Progenitor cell of endocrine pancreas (in vitro differentiated cells): ENCODE results near the gene ZNF613. TPM values are rescaled to one million over a fixed set of nuclear protein-coding genes. Genes with fewer than 3 reads are reported as not detected.

ENCODE experiments used
- DNase-seq: peaks from one replicate; pipeline ENCODE4 v3.0.0; 2021; ENCODE audit warnings: low spot score; ENCODE audit not compliant: unreplicated experiment
- H3K27ac Mint-ChIP-seq: 2 replicates; pipeline ENCODE4 v1.8.0; 2021; ENCODE audit warnings: mild to moderate bottlenecking, moderate library complexity, mixed read lengths
- H3K27me3 Mint-ChIP-seq: 2 replicates; pipeline ENCODE4 v1.8.0; 2021; ENCODE audit warnings: mixed read lengths
- H3K36me3 Mint-ChIP-seq: 2 replicates; pipeline ENCODE4 v1.8.0; 2022; ENCODE audit warnings: mixed read lengths; ENCODE audit not compliant: insufficient read depth
- H3K4me1 Mint-ChIP-seq: 2 replicates; pipeline ENCODE4 v1.8.0; 2021; ENCODE audit warnings: low read depth, mixed read lengths
- H3K4me3 Mint-ChIP-seq: 2 replicates; pipeline ENCODE4 v1.8.0; 2021; ENCODE audit warnings: low read depth, mild to moderate bottlenecking, moderate library complexity, mixed read lengths
- H3K9me3 Mint-ChIP-seq: 2 replicates; pipeline ENCODE4 v1.8.0; 2021; ENCODE audit warnings: low read depth, mixed read lengths
- CTCF ChIP-seq: fragments of 200-600 bp; sonication (generic); IDR thresholded peaks from one replicate; pipeline ENCODE4 v1.5.0; 2021; ENCODE audit warnings: antibody characterized with exemption, mild to moderate bottlenecking; ENCODE audit not compliant: unreplicated experiment
- long read RNA-seq: library from polyadenylated mRNA; unstranded; transcript quantifications from one replicate; pipeline ENCODE4 v2.0.0, GENCODE V29; 2020
- total RNA-seq: library from RNA; stranded (reverse); gene quantifications from 2 replicates; pipeline ENCODE4 v1.2.1, GENCODE V29; 2021

ZNF613 gene
- 14.0 and 15.8 TPM in 2 replicates for total RNA-seq
- long read RNA-seq, transcript ZNF613-201 (6 exons, 3,419 nt), result major isoform, 22 of 57 reads
- long read RNA-seq, partial matches to known transcripts, result 9 of 57 reads
- long read RNA-seq, other reads (novel, unspliced or antisense), result 24 of 57 reads

- H3K36me3 Mint-ChIP-seq, result peaks cover 53% of the 10 kb centered on the region
- H3K27ac Mint-ChIP-seq, result peak within 1 kb of the TSS; percentile 99
- H3K9me3 Mint-ChIP-seq, result peaks cover 50% of the 10 kb centered on the region
- peak; percentile 60 for DNase-seq
- peaks cover 7% of the 10 kb centered on the region for H3K4me1 Mint-ChIP-seq
- H3K27me3 Mint-ChIP-seq, result no peaks in the 10 kb centered on the region
- peak; percentile 43 for TF ChIP-seq CTCF
- H3K4me3 Mint-ChIP-seq, result peak within 1 kb of the TSS; percentile 96
These were observed at the start of gene ZNF613 for GRCh38 chr19:51926784-51927741. ZNF613 (plus strand) TSS chr19:51927472; CDS start chr19:51936221, 8,749 bp downstream.

GRCh38 chr19:51882518-51882917 lies 44.8 kb upstream of the ZNF613 start:
- H3K9me3 Mint-ChIP-seq, result peaks cover 51% of the 10 kb centered on the region
- no peak overlapping the region for H3K4me3 Mint-ChIP-seq
- no peak for TF ChIP-seq CTCF
- no peaks in the 10 kb centered on the region for H3K27me3 Mint-ChIP-seq
- H3K36me3 Mint-ChIP-seq, result peaks cover 74% of the 10 kb centered on the region
- DNase-seq, result no peak
- no peak overlapping the region for H3K27ac Mint-ChIP-seq
- H3K4me1 Mint-ChIP-seq, result no peaks in the 10 kb centered on the region

GRCh38 chr19:51884713-51885112 lies 42.6 kb upstream of the ZNF613 start:
- Mint-ChIP-seq H3K27me3 (no peaks in the 10 kb centered on the region), H3K4me3 (no peak overlapping the region), H3K27ac (no peak overlapping the region), H3K4me1 (no peaks in the 10 kb centered on the region), H3K36me3 (peaks cover 75% of the 10 kb centered on the region), H3K9me3 (peaks cover 50% of the 10 kb centered on the region)
- TF ChIP-seq CTCF, result no peak
- no peak for DNase-seq

GRCh38 chr19:51887522-51888498 lies 39.5 kb upstream of the ZNF613 start, which contains the start of gene ZNF577:
ZNF577 (minus strand) TSS chr19:51887951; CDS start chr19:51880382, 7,569 bp downstream.
- H3K4me3 Mint-ChIP-seq, result peak within 1 kb of the TSS; percentile 99
- no peaks in the 10 kb centered on the region for H3K4me1 Mint-ChIP-seq
- TF ChIP-seq CTCF, result no peak
- H3K27ac Mint-ChIP-seq, result peak within 1 kb of the TSS; percentile 100
- H3K27me3 Mint-ChIP-seq, result no peaks in the 10 kb centered on the region
- peaks cover 53% of the 10 kb centered on the region for H3K9me3 Mint-ChIP-seq
- peaks cover 80% of the 10 kb centered on the region for H3K36me3 Mint-ChIP-seq
- DNase-seq, result peak; percentile 77

GRCh38 chr19:51889934-51890333 lies 37.3 kb upstream of the ZNF613 start:
- H3K9me3 Mint-ChIP-seq, result peaks cover 61% of the 10 kb centered on the region
- no peak for DNase-seq
- H3K4me3 Mint-ChIP-seq, result no peak overlapping the region
- peaks cover 86% of the 10 kb centered on the region for H3K36me3 Mint-ChIP-seq
- no peaks in the 10 kb centered on the region for H3K27me3 Mint-ChIP-seq
- H3K4me1 Mint-ChIP-seq, result no peaks in the 10 kb centered on the region
- no peak for TF ChIP-seq CTCF
- H3K27ac Mint-ChIP-seq, result peak overlapping the region; percentile 87
